ENCODE measurements around the gene GNAI1.

Gene GNAI1

DNA sequence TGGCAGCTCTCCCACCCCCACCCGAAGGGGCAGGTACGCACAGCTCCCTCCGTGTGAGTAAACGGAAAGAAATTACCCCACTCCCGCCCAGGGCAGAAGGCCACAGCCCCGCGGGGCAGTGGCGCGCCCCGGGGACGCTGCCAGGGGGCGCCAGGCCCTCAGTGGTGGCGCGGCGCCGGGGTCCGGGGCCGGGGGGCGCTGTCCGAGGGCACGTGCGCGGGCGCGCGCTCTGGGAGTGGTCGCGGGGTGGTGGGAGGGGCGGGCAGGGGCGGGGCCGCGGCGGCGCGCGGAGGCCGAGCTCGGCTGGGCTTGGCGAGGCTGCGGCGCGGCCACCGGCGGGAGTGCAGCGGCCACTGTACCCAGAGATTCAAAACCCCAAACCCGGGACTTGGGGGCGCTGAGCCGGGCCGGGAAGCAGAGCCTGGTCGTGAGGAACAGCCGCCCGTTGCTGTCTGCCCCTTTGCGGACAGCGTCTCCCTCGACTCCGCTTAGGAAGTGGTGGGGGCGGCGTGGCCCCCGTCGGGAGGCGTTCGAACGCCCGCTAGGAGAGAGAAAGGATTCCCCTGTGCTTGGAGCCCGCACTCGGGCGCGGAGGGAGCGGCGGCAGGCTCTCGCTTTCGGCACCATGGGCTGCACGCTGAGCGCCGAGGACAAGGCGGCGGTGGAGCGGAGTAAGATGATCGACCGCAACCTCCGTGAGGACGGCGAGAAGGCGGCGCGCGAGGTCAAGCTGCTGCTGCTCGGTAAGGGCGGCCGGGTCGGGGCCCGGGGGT, at the start of gene GNAI1:
Gene GNAI1 (plus strand): TSS at position 296 of the 773 bp plus-strand sequence. CDS start 330 bp downstream, at position 626.
- peak within 1 kb of the TSS; percentile 69 for H3K27ac ChIP-seq
- 0 out of 2 replicates have a peak, but pooled peaks have one; percentile 33 for TF ChIP-seq ZFX (IDR thresholded peaks at IDR 0.05)
- TF ChIP-seq, protein P1, sequence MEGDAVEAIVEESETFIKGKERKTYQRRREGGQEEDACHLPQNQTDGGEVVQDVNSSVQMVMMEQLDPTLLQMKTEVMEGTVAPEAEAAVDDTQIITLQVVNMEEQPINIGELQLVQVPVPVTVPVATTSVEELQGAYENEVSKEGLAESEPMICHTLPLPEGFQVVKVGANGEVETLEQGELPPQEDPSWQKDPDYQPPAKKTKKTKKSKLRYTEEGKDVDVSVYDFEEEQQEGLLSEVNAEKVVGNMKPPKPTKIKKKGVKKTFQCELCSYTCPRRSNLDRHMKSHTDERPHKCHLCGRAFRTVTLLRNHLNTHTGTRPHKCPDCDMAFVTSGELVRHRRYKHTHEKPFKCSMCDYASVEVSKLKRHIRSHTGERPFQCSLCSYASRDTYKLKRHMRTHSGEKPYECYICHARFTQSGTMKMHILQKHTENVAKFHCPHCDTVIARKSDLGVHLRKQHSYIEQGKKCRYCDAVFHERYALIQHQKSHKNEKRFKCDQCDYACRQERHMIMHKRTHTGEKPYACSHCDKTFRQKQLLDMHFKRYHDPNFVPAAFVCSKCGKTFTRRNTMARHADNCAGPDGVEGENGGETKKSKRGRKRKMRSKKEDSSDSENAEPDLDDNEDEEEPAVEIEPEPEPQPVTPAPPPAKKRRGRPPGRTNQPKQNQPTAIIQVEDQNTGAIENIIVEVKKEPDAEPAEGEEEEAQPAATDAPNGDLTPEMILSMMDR (conservative IDR thresholded peaks at IDR 0.05): peak; percentile 64

DNA sequence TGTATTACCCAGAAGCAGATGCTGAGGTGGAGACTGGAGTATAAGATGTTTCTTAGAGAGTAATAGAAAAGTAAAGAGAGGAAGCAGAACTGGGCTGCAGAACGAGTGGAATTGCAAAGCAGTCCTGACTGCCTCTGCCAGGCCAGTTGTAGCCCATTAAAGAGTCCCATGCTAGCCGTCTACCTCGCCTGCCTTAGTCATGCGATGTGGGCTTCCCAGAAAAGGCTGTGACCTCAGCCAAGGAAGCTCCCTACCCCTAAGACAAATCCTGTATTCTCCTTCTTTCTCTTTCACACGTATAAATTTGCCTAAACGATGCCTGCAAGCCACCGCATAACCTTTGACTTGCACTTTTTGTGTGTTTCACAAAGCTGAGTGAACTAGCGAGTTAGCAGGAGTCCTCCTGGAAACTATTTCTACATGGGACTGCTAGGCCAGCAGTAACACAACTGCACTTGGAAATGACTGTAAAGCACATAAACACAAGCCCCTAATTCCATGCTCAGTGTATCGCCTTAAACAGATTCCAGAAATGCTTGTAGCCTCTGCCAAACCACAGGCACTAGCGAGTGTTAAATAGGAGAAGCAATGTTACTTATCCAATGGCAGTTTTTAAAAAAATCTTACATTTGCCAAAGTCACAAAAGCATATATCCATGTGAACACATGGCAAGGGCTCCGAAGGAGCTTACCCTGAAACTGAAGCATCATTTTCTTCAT, 47.4 kb upstream of the GNAI1 start:
- TF ChIP-seq ZFX (IDR thresholded peaks at IDR 0.05): no peak
- TF ChIP-seq, protein P1 (conservative IDR thresholded peaks at IDR 0.05): no peak
- H3K27ac ChIP-seq: no peak overlapping the region

DNA sequence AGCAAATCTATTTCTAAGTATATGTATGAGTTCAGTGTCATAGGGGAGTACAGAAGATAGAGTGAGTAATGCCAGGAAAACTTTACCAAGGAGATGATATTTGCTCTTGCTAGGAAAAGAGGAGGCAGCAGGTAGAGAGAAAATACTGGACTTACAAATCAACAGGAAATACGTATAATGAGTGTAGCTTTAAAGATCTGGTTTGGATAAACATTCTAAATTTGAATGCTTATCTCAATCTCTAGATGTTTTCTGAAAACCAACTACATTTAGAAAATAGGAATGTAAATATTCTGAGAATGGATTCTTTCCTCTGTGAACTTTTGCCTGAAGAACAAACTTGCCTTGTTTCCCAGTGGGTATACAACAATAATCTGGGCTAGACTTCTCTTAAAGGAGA, 46.9 kb upstream of the GNAI1 start:
- no peak overlapping the region for H3K27ac ChIP-seq
- TF ChIP-seq ZFX (IDR thresholded peaks at IDR 0.05): no peak
- TF ChIP-seq, protein P1 (conservative IDR thresholded peaks at IDR 0.05): no peak

DNA sequence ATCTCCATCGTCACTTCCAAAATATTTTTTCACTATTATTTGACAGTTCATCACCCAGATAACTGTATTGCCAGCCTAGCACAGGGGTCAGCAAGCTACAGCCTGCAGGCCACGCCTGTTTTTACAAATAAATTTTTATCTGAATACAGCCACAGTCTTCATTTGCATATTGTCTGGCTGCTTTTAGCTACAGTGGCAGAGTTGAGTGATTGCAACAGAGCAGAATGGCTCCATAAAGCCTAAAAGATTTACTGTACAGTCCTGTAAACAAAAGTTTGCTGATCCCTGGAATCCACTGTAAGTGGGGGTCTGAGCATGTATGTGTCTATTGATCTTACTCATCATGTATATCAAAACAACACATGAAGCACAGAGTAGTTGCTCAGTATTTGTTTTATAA, 45.9 kb upstream of the GNAI1 start:
- H3K27ac ChIP-seq: no peak overlapping the region
- no peak for TF ChIP-seq ZFX (IDR thresholded peaks at IDR 0.05)
- TF ChIP-seq, protein P1 (conservative IDR thresholded peaks at IDR 0.05): no peak

DNA sequence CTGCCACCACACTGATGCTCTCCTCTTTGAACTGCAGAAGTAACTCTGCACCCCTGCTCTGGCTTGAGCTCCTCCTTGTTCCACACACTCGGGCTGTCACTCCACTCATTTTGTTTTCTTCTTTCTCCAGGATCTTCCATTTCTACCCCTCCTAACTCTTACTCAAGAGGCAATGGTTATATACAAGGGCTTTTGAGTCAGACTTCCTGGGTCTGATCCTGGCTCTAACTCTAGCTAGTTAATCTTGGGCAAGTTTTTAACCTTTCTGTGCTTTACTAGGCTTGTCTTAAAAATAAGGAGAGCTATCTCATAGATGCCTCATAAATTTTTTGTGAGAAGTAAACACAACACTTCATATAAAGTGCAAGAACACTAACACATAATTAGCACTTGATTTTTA, 45.3 kb upstream of the GNAI1 start:
- TF ChIP-seq ZFX (IDR thresholded peaks at IDR 0.05): no peak
- TF ChIP-seq, protein P1 (conservative IDR thresholded peaks at IDR 0.05): no peak
- no peak overlapping the region for H3K27ac ChIP-seq

DNA sequence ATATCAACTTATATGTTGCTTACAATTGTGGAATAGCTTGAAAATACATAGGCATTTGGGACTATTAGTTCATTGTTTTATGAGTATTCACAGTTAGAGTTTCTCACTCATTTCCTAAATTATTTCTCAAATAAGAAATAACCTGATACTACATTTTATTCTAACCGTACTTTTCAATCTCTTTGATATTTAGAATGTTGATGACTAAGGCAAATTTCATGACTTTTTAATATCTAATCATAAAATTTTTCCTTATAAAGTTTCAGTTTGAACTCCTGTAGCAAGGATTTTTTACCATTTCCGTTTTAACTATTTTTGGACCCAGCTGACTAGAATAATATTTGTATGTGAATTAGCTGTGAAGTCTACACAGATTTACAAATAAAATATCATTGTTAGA, 41.3 kb upstream of the GNAI1 start:
- TF ChIP-seq, protein P1 (conservative IDR thresholded peaks at IDR 0.05): no peak
- no peak for TF ChIP-seq ZFX (IDR thresholded peaks at IDR 0.05)

DNA sequence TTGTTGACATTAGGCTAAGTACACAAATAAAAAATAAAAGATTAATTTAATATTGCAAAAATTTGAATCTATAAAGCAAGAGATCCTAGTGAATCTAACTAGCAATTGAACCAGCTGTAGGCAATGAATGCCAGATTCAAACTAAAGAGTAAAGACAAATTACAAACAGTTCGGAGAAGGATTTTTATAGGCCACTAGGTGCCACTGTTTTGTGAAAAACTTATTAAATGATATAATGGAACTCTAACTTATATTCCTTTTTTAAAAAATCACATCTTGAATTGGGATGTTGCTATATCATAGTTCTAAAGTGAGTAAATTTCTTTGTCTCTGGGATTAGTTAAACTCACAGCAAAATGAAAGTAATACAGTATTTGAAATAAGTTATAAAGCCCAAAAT, 39.1 kb upstream of the GNAI1 start:
- TF ChIP-seq, protein P1 (conservative IDR thresholded peaks at IDR 0.05): peak; percentile 83
- TF ChIP-seq ZFX (IDR thresholded peaks at IDR 0.05): no peak
- no peak overlapping the region for H3K27ac ChIP-seq

More for the DNA sequence above, 41.3 kb upstream of the GNAI1 start:
- H3K27ac ChIP-seq: no peak overlapping the region
